IMR-90 (cell line): Measurements from ENCODE around the gene GRIN2A. TPM values are rescaled to one million over a fixed set of nuclear protein-coding genes. Genes with fewer than 3 reads are reported as not detected.

Source experiments
- ATAC-seq: fragments of 200-7000 bp; cut with Tn5 transposase; 2 replicates; pipeline ENCODE4 v1.9.1; 2020; ENCODE audit warnings: low read depth, mild to moderate bottlenecking, moderate library complexity
- BruUV-seq: library from RNA; stranded (reverse); fragments of 400-500 nt; replicated peaks from 2 replicates; lab custom pipeline; 2021; lab: Mats Ljungman, UMichigan
- CTCF ChIA-PET: fragments of 300-600 bp; formaldehyde crosslinking; extraction: SDS; loops from one replicate; lab custom pipeline; 2021; ENCODE audit warnings: antibody characterized with exemption; lab: Yijun Ruan, JAX
- POLR2A ChIA-PET: fragments of 300-600 bp; sonication (Branson Sonifier 250); formaldehyde crosslinking; loops from one replicate; lab custom pipeline; 2022; ENCODE audit warnings: antibody characterized with exemption; ENCODE audit not compliant: unreplicated experiment; lab: Charles Lee
- DNase-seq: peaks from one replicate; pipeline ENCODE4 v3.0.0; 2013
- H2AFZ ChIP-seq: replicated peaks from 2 replicates; pipeline ENCODE3; 2013; ENCODE audit warnings: low read length, mild to moderate bottlenecking; ENCODE audit not compliant: poor library complexity
- H2AK5ac ChIP-seq: 2 replicates; pipeline ENCODE4 v1.6.1; 2013; ENCODE audit warnings: low read depth, low read length, inconsistent platforms
- H2AK9ac ChIP-seq: replicated peaks from 2 replicates; pipeline ENCODE3; 2013; ENCODE audit warnings: mild to moderate bottlenecking, low read depth, low read length, moderate library complexity; ENCODE audit not compliant: poor library complexity
- H2BK120ac ChIP-seq: 2 replicates; pipeline ENCODE4 v1.6.1; 2013; ENCODE audit warnings: low read depth, low read length, inconsistent platforms
- H2BK15ac ChIP-seq: 3 replicates; pipeline ENCODE4 v1.6.1; 2013; ENCODE audit warnings: low read depth, low read length, inconsistent platforms
- H2BK20ac ChIP-seq: 2 replicates; pipeline ENCODE4 v1.6.1; 2013; ENCODE audit warnings: low read depth, mild to moderate bottlenecking, inconsistent platforms, low read length, moderate library complexity
- H2BK5ac ChIP-seq: 2 replicates; pipeline ENCODE4 v1.6.1; 2013; ENCODE audit warnings: mild to moderate bottlenecking, low read depth, low read length, inconsistent platforms; ENCODE audit not compliant: poor library complexity, severe bottlenecking
- H3K14ac ChIP-seq: replicated peaks from 2 replicates; pipeline ENCODE4 v1.6.1; 2013; ENCODE audit warnings: low read depth, low read length, inconsistent platforms
- H3K18ac ChIP-seq: 2 replicates; pipeline ENCODE4 v1.6.1; 2013; ENCODE audit warnings: low read depth, low read length, control low read depth
- H3K23ac ChIP-seq: 2 replicates; pipeline ENCODE4 v1.6.1; 2013; ENCODE audit warnings: low read depth, low read length, inconsistent platforms
- H3K27ac ChIP-seq: 2 replicates; pipeline ENCODE4 v1.5.1; 2013; ENCODE audit warnings: mild to moderate bottlenecking, control low read depth, low read length; ENCODE audit not compliant: insufficient read depth
- H3K27me3 ChIP-seq: 2 replicates; pipeline ENCODE4 v1.6.1; 2013; ENCODE audit warnings: low read length; ENCODE audit not compliant: control insufficient read depth, insufficient read depth
- H3K36me3 ChIP-seq: 2 replicates; pipeline ENCODE4 v1.6.1; 2013; ENCODE audit warnings: low read length, mixed read lengths; ENCODE audit not compliant: control insufficient read depth, insufficient read depth
- H3K4ac ChIP-seq: 2 replicates; pipeline ENCODE4 v1.6.1; 2013; ENCODE audit warnings: low read depth, low read length, inconsistent platforms
- H3K4me1 ChIP-seq: 2 replicates; pipeline ENCODE4 v1.6.1; 2013; ENCODE audit warnings: low read length, mixed read lengths; ENCODE audit not compliant: control insufficient read depth, insufficient read depth
- H3K4me2 ChIP-seq: 2 replicates; pipeline ENCODE4 v1.6.1; 2013; ENCODE audit warnings: low read depth, mild to moderate bottlenecking, control low read depth, low read length, moderate library complexity
- H3K4me3 ChIP-seq: 2 replicates; pipeline ENCODE4 v1.5.1; 2013; ENCODE audit warnings: low read depth, mild to moderate bottlenecking, control low read depth, low read length, moderate library complexity; ENCODE audit not compliant: insufficient read depth
- H3K56ac ChIP-seq: 2 replicates; pipeline ENCODE4 v1.6.1; 2013; ENCODE audit warnings: low read length, inconsistent platforms; ENCODE audit not compliant: insufficient read depth; ENCODE audit errors: extremely low read depth
- H3K79me1 ChIP-seq, 2 experiments: 2 replicates each; pipeline ENCODE4 v1.6.1; 2013; ENCODE audit warnings: low read length in 2 of 2, inconsistent platforms in 1 of 2, low read depth in 1 of 2
- H3K9ac ChIP-seq: 2 replicates; pipeline ENCODE4 v1.6.1; 2013; ENCODE audit warnings: low read depth, low read length, control low read depth
- H3K9me1 ChIP-seq: 2 replicates; pipeline ENCODE4 v1.6.1; 2013; ENCODE audit warnings: low read length, inconsistent platforms; ENCODE audit not compliant: insufficient read depth
- H3K9me3 ChIP-seq: 2 replicates; pipeline ENCODE4 v1.6.1; 2013; ENCODE audit warnings: low read length; ENCODE audit not compliant: control insufficient read depth, insufficient read depth
- H4K20me1 ChIP-seq: 2 replicates; pipeline ENCODE4 v1.6.1; 2013; ENCODE audit warnings: low read length, inconsistent platforms; ENCODE audit not compliant: insufficient read depth
- H4K5ac ChIP-seq: 2 replicates; pipeline ENCODE4 v1.6.1; 2013; ENCODE audit warnings: mild to moderate bottlenecking, low read depth, low read length, control low read depth
- H4K8ac ChIP-seq, 2 experiments: 2 replicates each; pipeline ENCODE4 v1.6.1; 2013; ENCODE audit warnings: low read depth in 2 of 2, low read length in 2 of 2, control low read depth in 1 of 2, inconsistent platforms in 1 of 2
- H4K91ac ChIP-seq: 2 replicates; pipeline ENCODE4 v1.6.1; 2013; ENCODE audit warnings: low read depth, low read length, inconsistent platforms; ENCODE audit not compliant: insufficient read depth
- BHLHE40 ChIP-seq: fragments of 150-350 bp; IDR thresholded peaks from 2 replicates; pipeline ENCODE4 v1.6.1; 2016; ENCODE audit warnings: mild to moderate bottlenecking, low read depth, low read length
- CEBPB ChIP-seq: IDR thresholded peaks from 2 replicates; pipeline ENCODE4 v1.6.1; 2012; ENCODE audit warnings: low read depth, low read length, improper control_type of control experiment
- CHD1 ChIP-seq: IDR thresholded peaks from 2 replicates; pipeline ENCODE4 v1.6.1; 2012; ENCODE audit warnings: low read depth, low read length, improper control_type of control experiment
- CTCF ChIP-seq: conservative IDR thresholded peaks from 2 replicates; pipeline ENCODE4 v1.5.1; 2012; ENCODE audit warnings: mild to moderate bottlenecking, low read depth, low read length, improper control_type of control experiment
- ELK1 ChIP-seq: fragments of 150-350 bp; IDR thresholded peaks from 2 replicates; pipeline ENCODE4 v1.6.1; 2016; ENCODE audit warnings: low read depth, mild to moderate bottlenecking, low read length, moderate library complexity, borderline replicate concordance
- FOS ChIP-seq: fragments of 150-350 bp; IDR thresholded peaks from 2 replicates; pipeline ENCODE4 v1.6.1; 2016; ENCODE audit warnings: low read depth, low read length
- MAFK ChIP-seq: IDR thresholded peaks from 2 replicates; pipeline ENCODE4 v1.6.1; 2012; ENCODE audit warnings: low read depth, low read length, improper control_type of control experiment
- MAZ ChIP-seq: IDR thresholded peaks from 2 replicates; pipeline ENCODE4 v1.6.1; 2012; ENCODE audit warnings: low read depth, mild to moderate bottlenecking, low read length, improper control_type of control experiment, moderate library complexity, borderline replicate concordance
- MXI1 ChIP-seq: IDR thresholded peaks from 2 replicates; pipeline ENCODE4 v1.6.1; 2012; ENCODE audit warnings: low read depth, mild to moderate bottlenecking, low read length, moderate library complexity, borderline replicate concordance
- NFE2L2 ChIP-seq: fragments of 150-350 bp; IDR thresholded peaks from 2 replicates; pipeline ENCODE4 v1.6.1; 2016; ENCODE audit warnings: low read depth, mild to moderate bottlenecking, low read length
- POLR2A ChIP-seq: IDR thresholded peaks from 2 replicates; pipeline ENCODE4 v1.6.1; 2012; ENCODE audit warnings: mild to moderate bottlenecking, low read depth, low read length
- RAD21 ChIP-seq: IDR thresholded peaks from 2 replicates; pipeline ENCODE4 v1.6.1; 2012; ENCODE audit warnings: low read length, improper control_type of control experiment
- RCOR1 ChIP-seq: IDR thresholded peaks from 2 replicates; pipeline ENCODE4 v1.6.1; 2012; ENCODE audit warnings: mild to moderate bottlenecking, low read length, improper control_type of control experiment; ENCODE audit not compliant: insufficient replicate concordance
- RFX5 ChIP-seq: IDR thresholded peaks from 2 replicates; pipeline ENCODE4 v1.8.0; 2012; ENCODE audit warnings: low read depth, mild to moderate bottlenecking, low read length, moderate library complexity
- SMC3 ChIP-seq: fragments of 150-350 bp; IDR thresholded peaks from 2 replicates; pipeline ENCODE4 v1.6.1; 2016; ENCODE audit warnings: low read depth, mild to moderate bottlenecking, antibody characterized with exemption, low read length, moderate library complexity
- USF2 ChIP-seq: fragments of 150-350 bp; IDR thresholded peaks from 2 replicates; pipeline ENCODE4 v1.6.1; 2017; ENCODE audit warnings: mild to moderate bottlenecking, antibody characterized with exemption, low read length, low read depth
- WGBS, 2 experiments: methylation state at CpG; one replicate each; pipeline versions ENCODE4 v1.1.5 to v1.1.7; 2013; ENCODE audit warnings: missing lambda C conversion rate in 2 of 2; ENCODE audit not compliant: insufficient read length in 1 of 2; ENCODE audit errors: extremely low coverage in 2 of 2; 5-methylcytosine and 5-hydroxymethylcytosine counted together
- dilution Hi-C: fragments of 300-500 bp; cut with HindIII; formaldehyde crosslinking; loops from one replicate; pipeline ENCODE4 v1.14.3; 2018; ENCODE audit warnings: low sequenced_read_pairs; ENCODE audit not compliant: unreplicated experiment
- in situ Hi-C: fragments of 300-500 bp; cut with MboI; formaldehyde crosslinking; loops from 3 replicates; pipeline ENCODE4 v1.14.3; 2019; ENCODE audit warnings: low sequenced_read_pairs, inconsistent platforms, mixed read lengths
- intact Hi-C: fragments of 100-400 bp; cut with micrococcal nuclease; formaldehyde crosslinking; loops from 2 replicates; pipeline ENCODE4 v1.10.0; 2022
- polyA plus RNA-seq, 3 experiments: library from polyadenylated mRNA; depleted of rRNA; stranded (reverse); fragments of >200 nt; gene quantifications; 2 replicates each; pipeline ENCODE4 v1.2.3, GENCODE V29; 2012; ENCODE audit warnings: low replicate concordance in 1 of 3
- total RNA-seq: library from RNA; depleted of rRNA; stranded (reverse); fragments of >200 nt; gene quantifications from 2 replicates; pipeline ENCODE4 v1.2.3, GENCODE V29; 2012

Gene GRIN2A
- total and polyA plus RNA-seq, 2 of the 4 experiments (the other 2 are of a cell fraction) = under 0.01 TPM; not detected in 1

- Histone ChIP-seq H2BK20ac (no peak overlapping the region), H3K9ac (no peak overlapping the region), H3K36me3 (no peaks in the 10 kb centered on the region), H3K79me1 (no peaks in the 10 kb centered on the region), H3K18ac (no peak overlapping the region), H2AK5ac (no peak overlapping the region), H4K20me1 (no peaks in the 10 kb centered on the region), H3K56ac (no peak overlapping the region), H4K91ac (no peak overlapping the region), H4K8ac (no peak overlapping the region), H2BK5ac (no peak overlapping the region), H3K4me1 (no peaks in the 10 kb centered on the region), H3K27ac (no peak overlapping the region), H3K4me3 (no peak overlapping the region), H4K5ac (no peak overlapping the region), H3K14ac (no peak overlapping the region), H2AK9ac (no peak overlapping the region), H3K27me3 (no peaks in the 10 kb centered on the region), H3K4ac (no peak overlapping the region), H2BK15ac (no peak overlapping the region), H3K9me1 (no peaks in the 10 kb centered on the region), H3K4me2 (no peak overlapping the region), H3K23ac (no peak overlapping the region), H2BK120ac (no peak overlapping the region), H3K9me3 (peaks cover 13% of the 10 kb centered on the region), H2AFZ (no peak overlapping the region)
- ATAC-seq = no peak
- BruUV-seq = no TSS peak
- WGBS, 2 experiments = no CpG with 5 or more reads among the region's 2 CpGs
- in situ Hi-C loops = no loop called here
- DNase-seq = no peak
- dilution Hi-C loops = no loop called here
- TF ChIP-seq MXI1 (no peak), CHD1 (no peak), BHLHE40 (no peak), SMC3 (no peak), RCOR1 (no peak), RAD21 (no peak), MAZ (no peak), FOS (no peak), RFX5 (no peak), CTCF (no peak), ELK1 (no peak), NFE2L2 (no peak), CEBPB (no peak), MAFK (no peak), USF2 (no peak), POLR2A (no peak)
- POLR2A ChIA-PET = no interaction called here
- intact Hi-C loops = no loop called here
- CTCF ChIA-PET = no interaction called here
These were observed 335.7 kb downstream of the GRIN2A start for GRCh38 chr16:9846362-9847099.
